IPS-15b (cell line): ENCODE data around the gene IGFLR1.
A peak's percentile ranks its signal among the peaks of the same experiment; 100 is the strongest.
"Not testable (repeated sequence)": the region's sequence is repeated elsewhere in the genome, so short reads cannot be mapped to it uniquely, and the experiment has no call there.

Experiments
- H3K27me3 ChIP-seq: one replicate; pipeline ENCODE4 v1.6.1; 2013; ENCODE audit warnings: low read length; ENCODE audit not compliant: control insufficient read depth, insufficient read depth
- H3K36me3 ChIP-seq: one replicate; pipeline ENCODE4 v1.6.1; 2013; ENCODE audit warnings: low read length; ENCODE audit not compliant: control insufficient read depth, insufficient read depth
- H3K4me1 ChIP-seq: one replicate; pipeline ENCODE4 v1.6.1; 2013; ENCODE audit warnings: mild to moderate bottlenecking, low read length; ENCODE audit not compliant: control insufficient read depth, insufficient read depth
- H3K4me3 ChIP-seq: one replicate; pipeline ENCODE4 v1.5.1; 2013; ENCODE audit warnings: low read depth, low read length
- H3K9ac ChIP-seq: one replicate; pipeline ENCODE4 v1.6.1; 2013; ENCODE audit warnings: low read depth, mild to moderate bottlenecking, low read length
- H3K9me3 ChIP-seq: one replicate; pipeline ENCODE4 v1.6.1; 2013; ENCODE audit warnings: mild to moderate bottlenecking, low read length; ENCODE audit not compliant: control insufficient read depth, insufficient read depth

The IGFLR1 gene

GRCh38 chr19:35775298-35776101, 33.2 kb upstream of the IGFLR1 start, which contains the start of gene ARHGAP33:
Gene ARHGAP33 (plus strand): TSS chr19:35775564. CDS start chr19:35775659, 95 bp downstream.
- Histone ChIP-seq H3K36me3 (no peaks in the 10 kb centered on the region), H3K9me3 (no peaks in the 10 kb centered on the region), H3K9ac (no peak within 1 kb of the TSS), H3K4me1 (peaks cover 8% of the 10 kb centered on the region), H3K27me3 (peaks cover 20% of the 10 kb centered on the region), H3K4me3 (peak within 1 kb of the TSS; percentile 55)

- Histone ChIP-seq H3K9ac (no peak overlapping the region), H3K36me3 (no peaks in the 10 kb centered on the region), H3K4me1 (peaks cover 8% of the 10 kb centered on the region), H3K4me3 (peak overlapping the region; percentile 8), H3K27me3 (peaks cover 20% of the 10 kb centered on the region), H3K9me3 (no peaks in the 10 kb centered on the region)
These were observed 32.7 kb upstream of the IGFLR1 start for GRCh38 chr19:35775046-35775297.

GRCh38 chr19:35774274-35775045, 32.2 kb upstream of the IGFLR1 start:
- Histone ChIP-seq H3K9me3 (no peaks in the 10 kb centered on the region), H3K9ac (no peak overlapping the region), H3K4me3 (peak overlapping the region; percentile 8), H3K4me1 (peaks cover 8% of the 10 kb centered on the region), H3K27me3 (peaks cover 20% of the 10 kb centered on the region), H3K36me3 (no peaks in the 10 kb centered on the region)

GRCh38 chr19:35773020-35773806, 31.0 kb upstream of the IGFLR1 start:
- Histone ChIP-seq H3K4me1 (peaks cover 8% of the 10 kb centered on the region), H3K36me3 (no peaks in the 10 kb centered on the region), H3K9ac (no peak overlapping the region)

GRCh38 chr19:35772362-35772761, 30.1 kb upstream of the IGFLR1 start:
- peaks cover 15% of the 10 kb centered on the region for H3K27me3 ChIP-seq
- not testable (repeated sequence) for H3K4me3 ChIP-seq

More at GRCh38 chr19:35773020-35773806, 31.0 kb upstream of the IGFLR1 start:
- peaks cover 20% of the 10 kb centered on the region for H3K27me3 ChIP-seq
- H3K4me3 ChIP-seq, result no peak overlapping the region
- no peaks in the 10 kb centered on the region for H3K9me3 ChIP-seq

GRCh38 chr19:35768082-35768421, 25.8 kb upstream of the IGFLR1 start:
- Histone ChIP-seq H3K27me3 (peaks cover 2% of the 10 kb centered on the region), H3K4me3 (no peak overlapping the region), H3K4me1 (no peaks in the 10 kb centered on the region), H3K9me3 (no peaks in the 10 kb centered on the region), H3K9ac (no peak overlapping the region), H3K36me3 (no peaks in the 10 kb centered on the region)

More at GRCh38 chr19:35772362-35772761, 30.1 kb upstream of the IGFLR1 start:
- not testable (repeated sequence) for H3K9ac ChIP-seq, H3K36me3 ChIP-seq, H3K9me3 ChIP-seq, H3K4me1 ChIP-seq

- Histone ChIP-seq H3K9ac (no peak overlapping the region), H3K9me3 (no peaks in the 10 kb centered on the region), H3K36me3 (no peaks in the 10 kb centered on the region), H3K4me3 (peak overlapping the region; percentile 22), H3K4me1 (no peaks in the 10 kb centered on the region), H3K27me3 (no peaks in the 10 kb centered on the region)
These were observed 25.2 kb upstream of the IGFLR1 start for GRCh38 chr19:35767288-35768081.

GRCh38 chr19:35766571-35767104, 24.4 kb upstream of the IGFLR1 start:
- Histone ChIP-seq H3K9ac (no peak overlapping the region), H3K4me3 (no peak overlapping the region), H3K9me3 (no peaks in the 10 kb centered on the region), H3K36me3 (peaks cover 5% of the 10 kb centered on the region), H3K27me3 (no peaks in the 10 kb centered on the region), H3K4me1 (no peaks in the 10 kb centered on the region)

GRCh38 chr19:35764432-35765315, 22.4 kb upstream of the IGFLR1 start:
- Histone ChIP-seq H3K4me3 (no peak overlapping the region), H3K9me3 (no peaks in the 10 kb centered on the region), H3K9ac (no peak overlapping the region), H3K4me1 (no peaks in the 10 kb centered on the region), H3K27me3 (no peaks in the 10 kb centered on the region), H3K36me3 (peaks cover 9% of the 10 kb centered on the region)

GRCh38 chr19:35760711-35761349, 18.6 kb upstream of the IGFLR1 start:
- peaks cover 9% of the 10 kb centered on the region for H3K27me3 ChIP-seq
- H3K4me1 ChIP-seq, result peaks cover 2% of the 10 kb centered on the region
- H3K4me3 ChIP-seq, result no peak overlapping the region
- H3K36me3 ChIP-seq, result peaks cover 10% of the 10 kb centered on the region
- no peak overlapping the region for H3K9ac ChIP-seq
- no peaks in the 10 kb centered on the region for H3K9me3 ChIP-seq
